ENCODE measurements around the gene TFAP2A.

DNA sequence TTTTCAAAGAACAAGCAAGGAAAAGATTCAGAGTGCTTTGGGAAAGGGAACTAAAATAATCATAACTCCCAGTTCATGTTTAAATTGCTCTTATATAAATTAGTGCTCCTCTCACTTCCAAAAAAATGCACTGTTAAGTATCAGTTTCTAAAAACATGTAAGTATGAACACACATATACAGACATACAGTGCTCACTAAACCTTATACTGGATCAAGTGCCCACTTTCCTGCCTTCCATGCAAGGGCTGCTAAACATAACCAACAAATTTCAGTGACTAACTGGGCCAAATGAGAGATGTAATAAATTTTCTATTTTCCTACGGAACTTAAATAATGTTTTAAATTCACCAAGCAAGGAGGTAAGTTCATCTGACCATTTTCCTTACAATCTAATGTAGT is 6.4 kb downstream of the TFAP2A start:
- TF ChIP-seq, protein P1, sequence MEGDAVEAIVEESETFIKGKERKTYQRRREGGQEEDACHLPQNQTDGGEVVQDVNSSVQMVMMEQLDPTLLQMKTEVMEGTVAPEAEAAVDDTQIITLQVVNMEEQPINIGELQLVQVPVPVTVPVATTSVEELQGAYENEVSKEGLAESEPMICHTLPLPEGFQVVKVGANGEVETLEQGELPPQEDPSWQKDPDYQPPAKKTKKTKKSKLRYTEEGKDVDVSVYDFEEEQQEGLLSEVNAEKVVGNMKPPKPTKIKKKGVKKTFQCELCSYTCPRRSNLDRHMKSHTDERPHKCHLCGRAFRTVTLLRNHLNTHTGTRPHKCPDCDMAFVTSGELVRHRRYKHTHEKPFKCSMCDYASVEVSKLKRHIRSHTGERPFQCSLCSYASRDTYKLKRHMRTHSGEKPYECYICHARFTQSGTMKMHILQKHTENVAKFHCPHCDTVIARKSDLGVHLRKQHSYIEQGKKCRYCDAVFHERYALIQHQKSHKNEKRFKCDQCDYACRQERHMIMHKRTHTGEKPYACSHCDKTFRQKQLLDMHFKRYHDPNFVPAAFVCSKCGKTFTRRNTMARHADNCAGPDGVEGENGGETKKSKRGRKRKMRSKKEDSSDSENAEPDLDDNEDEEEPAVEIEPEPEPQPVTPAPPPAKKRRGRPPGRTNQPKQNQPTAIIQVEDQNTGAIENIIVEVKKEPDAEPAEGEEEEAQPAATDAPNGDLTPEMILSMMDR (IDR thresholded peaks at IDR 0.05 in 2 of 3, conservative IDR thresholded peaks at IDR 0.05 in 1 of 3; ENCODE audit: borderline replicate concordance in 1 of 3, insufficient read depth in 1 of 3, low read depth in 2 of 3, low read length in 2 of 3) = no peak
- TF ChIP-seq POLR2A (IDR thresholded peaks at IDR 0.05; ENCODE audit: borderline replicate concordance, extremely low read depth, insufficient read depth, insufficient read length) (no peak), YY1 (IDR thresholded peaks at IDR 0.05; ENCODE audit: extremely low read depth, insufficient replicate concordance, low read depth, low read length) (no peak), EZH2 (IDR thresholded peaks at IDR 0.05) (no peak), ELF1 (IDR thresholded peaks at IDR 0.05; ENCODE audit: borderline replicate concordance, low read depth) (no peak), POLR2AphosphoS5 (IDR thresholded peaks at IDR 0.05; ENCODE audit: low read depth, low read length) (no peak), EGR1 (IDR thresholded peaks at IDR 0.05; ENCODE audit: low read depth) (no peak), CEBPB (IDR thresholded peaks at IDR 0.05; ENCODE audit: low read depth) (no peak)
- TF ChIP-seq, protein P2, sequence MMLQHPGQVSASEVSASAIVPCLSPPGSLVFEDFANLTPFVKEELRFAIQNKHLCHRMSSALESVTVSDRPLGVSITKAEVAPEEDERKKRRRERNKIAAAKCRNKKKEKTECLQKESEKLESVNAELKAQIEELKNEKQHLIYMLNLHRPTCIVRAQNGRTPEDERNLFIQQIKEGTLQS (IDR thresholded peaks at IDR 0.05) = no peak
